ENCODE measurements around the gene SEPTIN10.
A peak's percentile ranks its signal among the peaks of the same experiment; 100 is the strongest.

Gene SEPTIN10

GRCh38 chr2:109604597-109604996, 9.2 kb downstream of the SEPTIN10 start:
- peak overlapping the region; percentile 82 for H3K27ac ChIP-seq
- TF ChIP-seq, protein P1, sequence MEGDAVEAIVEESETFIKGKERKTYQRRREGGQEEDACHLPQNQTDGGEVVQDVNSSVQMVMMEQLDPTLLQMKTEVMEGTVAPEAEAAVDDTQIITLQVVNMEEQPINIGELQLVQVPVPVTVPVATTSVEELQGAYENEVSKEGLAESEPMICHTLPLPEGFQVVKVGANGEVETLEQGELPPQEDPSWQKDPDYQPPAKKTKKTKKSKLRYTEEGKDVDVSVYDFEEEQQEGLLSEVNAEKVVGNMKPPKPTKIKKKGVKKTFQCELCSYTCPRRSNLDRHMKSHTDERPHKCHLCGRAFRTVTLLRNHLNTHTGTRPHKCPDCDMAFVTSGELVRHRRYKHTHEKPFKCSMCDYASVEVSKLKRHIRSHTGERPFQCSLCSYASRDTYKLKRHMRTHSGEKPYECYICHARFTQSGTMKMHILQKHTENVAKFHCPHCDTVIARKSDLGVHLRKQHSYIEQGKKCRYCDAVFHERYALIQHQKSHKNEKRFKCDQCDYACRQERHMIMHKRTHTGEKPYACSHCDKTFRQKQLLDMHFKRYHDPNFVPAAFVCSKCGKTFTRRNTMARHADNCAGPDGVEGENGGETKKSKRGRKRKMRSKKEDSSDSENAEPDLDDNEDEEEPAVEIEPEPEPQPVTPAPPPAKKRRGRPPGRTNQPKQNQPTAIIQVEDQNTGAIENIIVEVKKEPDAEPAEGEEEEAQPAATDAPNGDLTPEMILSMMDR (conservative IDR thresholded peaks at IDR 0.05; ENCODE audit: low read depth) = no peak
- POLR2A ChIA-PET (ENCODE audit: low non-redundant PET) = no interaction called here
- DNase-seq (ENCODE audit: low spot score) = peak; percentile 69
- CTCF ChIA-PET = interaction anchor here (0.9 kb wide), 1 partner anchor 132 kb away, joined by 3 read pairs; no protein-coding TSS in a partner anchor

- no peak overlapping the region for H3K27ac ChIP-seq
- POLR2A ChIA-PET (ENCODE audit: low non-redundant PET) = interaction anchor here (0.6 kb wide), 1 partner anchor 52 kb away, joined by 6 read pairs; no protein-coding TSS in a partner anchor
- no peak for DNase-seq (ENCODE audit: low spot score)
- CTCF ChIA-PET = interaction anchor here (0.6 to 0.7 kb wide), 2 partner anchors 118 to 629 kb away, joined by 3 to 4 read pairs; no protein-coding TSS in a partner anchor
- TF ChIP-seq, protein P1 (conservative IDR thresholded peaks at IDR 0.05; ENCODE audit: low read depth) = no peak
Observed at GRCh38 chr2:109602617-109603188, 11.1 kb downstream of the SEPTIN10 start.

DNA sequence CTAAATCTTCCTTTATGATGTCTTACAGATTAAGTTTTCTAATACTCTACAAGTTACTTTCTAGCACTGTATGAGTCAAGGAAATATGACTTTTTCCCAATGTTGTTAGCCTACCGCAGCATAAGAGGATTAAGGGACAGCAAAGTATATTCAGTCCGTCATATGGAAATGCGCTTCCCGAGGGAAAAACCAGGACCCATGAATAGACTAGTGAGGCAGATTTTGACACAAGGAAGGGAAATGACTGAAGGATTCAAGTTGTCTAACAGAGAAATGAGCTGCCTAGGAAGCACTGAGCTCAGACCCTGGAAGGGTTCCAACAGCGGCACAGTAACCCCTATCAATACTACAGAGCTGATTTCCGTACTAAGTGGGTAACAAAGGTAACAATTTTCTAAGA, 12.0 kb downstream of the SEPTIN10 start:
- CTCF ChIA-PET = interaction anchor here (0.7 kb wide), 1 partner anchor 51 kb away, joined by 3 read pairs; no protein-coding TSS in a partner anchor
- DNase-seq (ENCODE audit: low spot score) = no peak
- POLR2A ChIA-PET (ENCODE audit: low non-redundant PET) = no interaction called here
- no peak overlapping the region for H3K27ac ChIP-seq
- TF ChIP-seq, protein P1 (conservative IDR thresholded peaks at IDR 0.05; ENCODE audit: low read depth) = no peak

DNA sequence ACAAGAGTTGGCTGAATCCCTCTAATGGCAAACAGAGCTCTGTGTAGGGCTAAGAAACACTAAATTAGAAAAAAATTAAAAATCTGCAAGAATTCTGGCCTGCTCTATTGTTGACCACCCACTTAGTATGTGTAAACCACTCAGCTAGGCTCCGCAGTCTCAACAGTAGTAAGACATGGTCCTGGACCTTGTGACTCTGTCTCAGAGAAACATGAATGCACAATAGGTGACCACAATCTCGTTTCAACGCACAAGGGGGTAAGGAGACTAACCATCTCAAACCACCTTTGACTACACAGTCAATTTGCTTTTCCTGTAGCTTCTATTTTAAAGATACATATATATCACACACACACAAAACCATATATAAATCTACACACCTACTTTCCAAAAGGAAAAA, 16.5 kb downstream of the SEPTIN10 start:
- TF ChIP-seq, protein P1 (conservative IDR thresholded peaks at IDR 0.05; ENCODE audit: low read depth) = no peak
- CTCF ChIA-PET = interaction anchor here (1.4 kb wide), 1 partner anchor 51 kb away, joined by 3 read pairs; no protein-coding TSS in a partner anchor
- DNase-seq (ENCODE audit: low spot score) = no peak
- POLR2A ChIA-PET (ENCODE audit: low non-redundant PET) = no interaction called here
- no peak overlapping the region for H3K27ac ChIP-seq

DNA sequence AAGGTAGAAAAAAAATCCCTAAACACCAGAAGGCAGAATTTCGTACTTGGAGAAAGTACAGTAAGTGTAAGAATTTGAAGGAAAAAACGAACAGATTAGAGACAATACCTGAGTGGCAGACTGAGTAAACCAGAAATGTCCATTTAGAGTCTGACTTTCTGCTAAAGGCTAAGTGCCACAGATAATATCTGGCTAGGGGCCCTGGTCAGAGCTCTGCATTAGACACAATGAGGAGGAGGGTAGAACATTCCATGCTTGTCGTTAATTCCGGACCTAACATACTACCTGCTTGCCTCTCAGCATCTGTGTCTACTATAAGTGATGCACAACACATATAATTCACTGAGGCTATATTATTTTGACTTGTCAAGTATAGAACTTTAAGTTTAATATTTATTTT, 18.1 kb downstream of the SEPTIN10 start:
- TF ChIP-seq, protein P1 (conservative IDR thresholded peaks at IDR 0.05; ENCODE audit: low read depth) = no peak
- CTCF ChIA-PET = interaction anchor here (0.7 kb wide), 1 partner anchor 1571 kb away, joined by 3 read pairs; no protein-coding TSS in a partner anchor
- H3K27ac ChIP-seq = no peak overlapping the region
- DNase-seq (ENCODE audit: low spot score) = no peak
- POLR2A ChIA-PET (ENCODE audit: low non-redundant PET) = no interaction called here

GRCh38 chr2:109594246-109594885, 19.4 kb downstream of the SEPTIN10 start:
- H3K27ac ChIP-seq = peak overlapping the region; percentile 55
- peak; percentile 49 for DNase-seq (ENCODE audit: low spot score)
- ChIA-PET POLR2A (ENCODE audit: low non-redundant PET) (no interaction called here), CTCF (interaction anchor here (0.6 kb wide), 2 partner anchors 24 to 563 kb away, joined by 3 to 7 read pairs; no protein-coding TSS in a partner anchor)
- TF ChIP-seq, protein P1 (conservative IDR thresholded peaks at IDR 0.05; ENCODE audit: low read depth) = no peak

Measured in RWPE1 (cell line).